HG02798 (cell line): Measurements from ENCODE around the gene M1AP.

Source experiments
- ATAC-seq: cut with Tn5 transposase; IDR thresholded peaks from one replicate; pipeline ENCODE4 v1.9.1; 2021; ENCODE audit warnings: mild to moderate bottlenecking; ENCODE audit not compliant: unreplicated experiment, poor library complexity

Gene M1AP

DNA sequence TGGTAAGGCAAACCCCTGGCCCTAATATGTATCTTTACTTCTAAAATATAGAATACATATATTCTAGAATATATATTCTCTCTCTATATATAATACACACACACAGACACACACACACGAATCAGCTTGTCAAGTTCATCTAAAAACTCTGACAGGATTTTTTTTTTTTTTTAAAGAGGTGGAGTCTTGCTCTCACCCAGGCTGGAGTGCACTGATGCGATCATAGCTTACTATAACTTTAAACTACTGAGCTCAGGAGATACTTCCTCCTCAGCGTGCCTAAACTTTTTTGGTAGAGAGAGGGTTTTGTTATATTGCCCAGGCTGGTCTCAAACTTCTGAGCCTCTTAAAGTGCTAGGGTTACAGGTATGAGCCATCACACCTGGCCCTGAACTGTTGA, 48.5 kb downstream of the M1AP start:
- ATAC-seq, result no peak

DNA sequence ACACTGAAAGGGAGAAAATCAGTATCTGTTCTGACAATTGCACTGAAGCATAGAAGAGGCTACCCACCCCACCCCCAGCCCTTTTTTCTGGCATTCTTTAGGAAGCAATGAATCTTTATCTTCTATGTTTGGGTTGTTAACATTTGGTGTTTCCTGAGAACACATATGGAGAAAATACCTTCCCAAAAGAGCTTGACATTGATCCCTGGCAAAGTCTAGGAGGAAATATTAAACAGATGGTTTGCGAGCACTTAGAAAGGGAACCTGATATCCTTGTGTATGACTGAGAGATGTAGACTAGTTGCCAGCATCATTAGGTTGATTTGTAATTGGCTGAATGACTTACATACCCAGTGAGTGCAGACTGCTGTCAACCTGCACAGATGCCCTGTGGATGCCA, 50.7 kb downstream of the M1AP start:
- ATAC-seq, result no peak

DNA sequence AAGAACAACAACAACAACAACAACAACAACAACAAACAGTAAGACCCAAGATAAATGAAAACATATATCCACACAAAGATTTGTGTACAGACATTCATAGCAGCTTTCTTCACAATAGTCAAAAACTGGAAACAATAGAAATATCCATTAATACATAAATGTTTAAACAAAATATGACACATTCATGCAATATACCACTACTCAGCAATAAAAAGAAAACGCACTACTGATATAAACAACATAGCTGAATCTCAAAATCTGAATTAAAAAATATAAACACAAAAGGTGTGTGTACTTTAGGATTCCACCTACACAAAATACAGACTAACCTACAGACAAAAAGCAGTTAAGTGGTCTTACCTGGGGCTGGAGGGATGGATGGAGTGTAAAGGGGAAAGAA, 51.5 kb downstream of the M1AP start:
- ATAC-seq, result no peak

DNA sequence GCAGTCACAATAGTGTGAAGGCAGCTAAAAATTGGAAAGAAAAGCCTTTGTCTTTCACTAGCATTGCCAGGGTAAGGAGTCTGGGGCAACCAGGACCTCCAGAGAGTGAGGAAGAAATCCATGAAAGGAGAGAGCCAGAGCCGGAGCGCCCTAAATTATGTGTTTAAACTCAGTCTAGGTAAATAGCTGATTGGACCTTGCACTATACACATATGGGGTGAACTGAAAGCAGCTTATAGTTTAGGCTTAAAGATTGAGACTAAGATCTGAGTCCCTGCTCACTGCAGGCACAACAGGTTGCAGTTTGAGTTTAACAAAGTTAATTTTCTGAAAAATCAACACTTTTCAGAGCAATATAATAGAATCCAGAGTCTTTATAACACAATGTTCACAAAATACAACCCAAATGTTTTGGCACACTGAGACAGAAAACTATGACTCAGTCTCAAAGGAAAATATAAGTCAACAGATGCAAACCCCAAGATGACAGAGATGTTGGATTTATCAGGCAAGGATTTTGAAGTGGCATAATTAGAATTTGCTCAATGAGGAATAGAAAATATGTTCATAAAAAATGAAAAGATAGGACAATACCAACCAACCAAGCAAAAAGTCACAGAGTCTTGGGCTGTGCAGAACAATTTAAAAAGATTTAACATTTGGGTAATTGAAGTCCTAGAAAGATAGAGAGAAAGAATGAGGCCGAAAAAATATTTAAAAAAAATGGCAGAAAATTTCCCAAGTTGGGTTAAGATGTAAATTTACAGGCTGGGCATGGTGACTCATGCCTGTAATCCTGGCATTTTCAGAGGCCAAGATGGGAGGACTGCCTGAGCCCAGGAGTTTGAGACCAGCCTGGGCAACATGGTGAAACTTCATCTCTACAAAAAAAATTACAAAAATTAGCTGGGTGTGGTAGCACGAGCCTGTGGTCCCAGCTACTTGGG, 54.0 kb downstream of the M1AP start:
- no peak for ATAC-seq

DNA sequence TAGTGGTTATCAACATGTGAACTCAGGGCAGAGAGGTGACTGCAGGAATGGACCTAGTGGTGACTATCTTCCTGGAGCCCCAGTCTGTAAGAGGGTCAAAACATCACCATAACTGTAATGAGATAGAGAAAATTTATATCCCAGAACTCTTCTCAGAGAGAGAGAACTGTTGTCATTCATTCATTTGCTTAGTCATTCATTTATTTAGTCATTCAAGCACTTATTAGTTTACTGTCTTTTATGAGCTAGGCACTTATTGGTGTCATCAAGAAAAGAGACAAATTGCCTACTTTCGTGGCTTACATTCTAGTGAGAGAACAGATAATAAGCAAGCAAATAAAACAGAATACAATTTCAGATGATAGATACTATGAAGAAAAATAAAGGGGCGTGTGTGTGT, 59.5 kb downstream of the M1AP start:
- ATAC-seq, result no peak

DNA sequence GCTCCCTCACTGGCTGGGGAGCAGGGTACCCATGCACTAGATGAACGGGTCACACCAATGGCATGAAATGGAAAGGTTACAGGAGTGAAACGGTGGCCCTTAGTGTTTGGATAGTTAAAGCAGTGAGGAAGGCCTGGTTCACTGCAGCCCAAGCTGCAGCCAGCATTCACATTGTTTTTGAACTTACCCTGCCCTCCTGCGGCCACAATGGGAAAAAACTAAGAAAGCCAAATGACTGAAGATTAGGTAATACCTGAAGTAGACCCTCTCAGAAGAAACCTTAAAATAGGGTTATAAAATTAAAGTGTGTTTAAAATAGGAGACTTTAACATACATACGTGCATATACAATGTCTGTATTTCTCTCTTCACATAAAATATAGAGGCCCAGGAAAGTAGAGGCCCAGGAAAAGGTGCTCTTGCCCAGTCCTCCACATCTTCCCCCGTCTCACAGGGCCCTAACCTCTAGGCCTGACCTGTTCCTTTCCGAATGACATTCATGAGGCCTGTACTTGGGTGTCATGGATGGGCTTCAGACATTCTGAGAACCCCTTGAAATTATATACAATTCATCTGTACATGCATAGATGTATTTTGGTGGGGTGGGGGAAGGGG, 60.4 kb downstream of the M1AP start:
- ATAC-seq, result peak; percentile 69

DNA sequence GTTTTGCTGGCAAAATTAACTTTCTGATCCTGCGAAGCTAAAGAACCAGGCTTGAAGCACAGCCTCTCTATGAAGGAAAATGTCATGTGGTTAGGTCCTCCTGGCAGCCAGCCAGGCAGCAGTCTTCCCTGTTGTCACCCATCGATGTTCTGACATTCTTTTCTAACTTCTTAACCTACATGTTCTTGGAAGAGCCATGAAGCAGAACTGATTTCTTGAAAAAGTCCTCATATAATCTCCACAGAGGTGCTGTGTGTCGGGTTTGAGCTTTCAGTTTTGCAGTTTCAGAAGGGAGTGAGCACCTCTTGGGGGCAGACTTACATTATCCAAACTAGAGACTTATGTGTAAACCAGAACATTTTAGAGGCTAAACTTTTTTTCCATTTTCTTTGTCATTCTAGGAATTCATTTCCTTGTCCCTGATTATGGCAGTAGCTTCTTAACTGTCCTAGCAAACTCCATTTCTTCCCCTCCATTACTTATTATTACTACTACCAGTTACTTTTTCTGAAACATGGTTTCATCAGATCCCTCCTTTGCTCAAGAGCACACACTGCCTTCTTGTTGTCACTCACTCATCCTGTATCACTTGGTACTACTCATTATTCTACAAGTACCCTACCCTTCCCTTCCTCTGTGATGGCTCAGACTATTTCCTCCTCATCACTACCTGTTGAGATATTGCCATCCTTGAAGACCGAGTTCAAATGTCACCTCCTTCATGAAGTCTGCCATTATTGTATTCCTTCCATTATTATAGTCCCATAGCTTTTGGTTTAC, 62.5 kb downstream of the M1AP start:
- ATAC-seq, result peak; percentile 42

DNA sequence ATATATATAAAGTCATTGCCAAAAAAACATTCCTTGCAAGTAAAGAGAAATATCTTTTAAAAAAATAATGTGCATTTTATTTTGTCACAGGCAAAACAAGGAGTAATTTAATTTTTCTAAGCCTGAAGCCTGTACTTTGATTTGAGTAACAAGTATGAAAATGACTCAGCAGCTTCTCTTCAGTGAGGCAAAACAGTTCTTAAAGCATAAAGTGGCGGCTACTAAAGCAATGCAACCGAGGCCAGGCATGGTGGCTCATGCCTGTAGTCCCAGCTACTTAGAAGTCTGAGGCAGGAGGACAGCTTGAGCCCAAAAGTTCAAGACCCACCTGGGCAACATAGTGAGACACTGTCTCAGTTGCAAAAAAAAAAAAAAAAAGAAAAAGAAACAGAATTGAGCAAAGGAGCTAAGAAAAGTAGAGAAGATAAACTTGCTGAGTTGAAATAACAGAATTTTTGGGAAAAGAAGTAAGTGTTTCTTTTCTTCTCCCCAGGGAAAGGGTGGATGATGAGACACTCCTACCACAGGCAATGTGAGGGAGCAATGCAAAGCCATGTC, 64.0 kb downstream of the M1AP start:
- ATAC-seq, result peak; percentile 51

DNA sequence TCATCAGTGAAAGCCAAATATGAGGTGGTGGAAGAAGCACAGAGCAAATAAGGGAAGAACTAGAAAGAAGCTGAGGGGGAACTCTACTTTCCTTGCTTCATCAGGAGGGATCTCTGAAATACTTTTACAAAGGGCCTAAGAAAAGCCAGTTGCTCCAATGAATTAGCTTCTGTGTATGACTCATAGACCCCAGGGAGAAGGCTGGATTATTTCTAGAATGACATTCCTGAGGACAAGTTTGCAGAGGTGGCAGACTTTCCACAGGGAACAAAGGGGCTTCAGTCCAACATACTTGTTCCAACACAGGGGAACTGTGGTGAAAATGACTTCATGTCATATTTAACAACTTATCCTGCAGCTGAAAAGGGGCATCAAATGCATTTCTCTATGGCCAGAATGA, 64.6 kb downstream of the M1AP start:
- no peak for ATAC-seq

DNA sequence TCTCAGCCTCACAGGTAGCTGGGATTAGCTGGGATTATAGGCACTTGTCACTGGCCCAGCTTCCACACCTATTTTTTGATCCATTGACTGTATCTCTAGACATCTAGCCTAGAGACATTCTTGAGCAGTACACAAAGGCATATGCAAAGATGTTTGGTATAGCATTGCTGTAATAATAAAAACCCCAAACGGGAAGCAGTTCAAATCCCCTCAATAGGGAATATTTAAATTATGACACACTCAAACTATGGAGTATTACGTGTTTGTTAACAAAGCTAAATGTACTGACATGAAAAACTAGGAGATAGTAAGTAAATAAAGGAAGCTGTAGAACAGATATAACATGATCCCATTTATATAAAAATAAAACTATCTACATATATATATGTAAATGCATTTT, 65.9 kb downstream of the M1AP start:
- ATAC-seq, result no peak

DNA sequence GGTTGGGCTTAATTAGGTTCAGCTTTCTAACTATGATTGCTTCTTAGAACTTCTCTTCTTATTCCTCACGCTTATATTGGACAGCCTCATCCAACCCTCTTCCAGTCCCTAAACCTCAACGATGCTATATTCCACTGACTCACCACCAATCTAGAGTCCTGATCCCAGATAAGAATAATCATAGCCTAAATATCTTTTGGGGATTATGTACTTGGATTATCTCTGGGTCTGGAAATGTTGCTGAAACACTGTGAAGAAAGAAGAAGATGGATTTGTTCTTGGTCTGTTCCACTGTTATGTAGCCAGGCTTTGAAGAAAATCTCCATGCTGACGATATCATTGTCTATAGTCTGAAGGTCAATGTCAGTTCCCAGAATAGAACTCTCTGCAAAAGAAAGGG, 66.7 kb downstream of the M1AP start:
- ATAC-seq, result no peak

DNA sequence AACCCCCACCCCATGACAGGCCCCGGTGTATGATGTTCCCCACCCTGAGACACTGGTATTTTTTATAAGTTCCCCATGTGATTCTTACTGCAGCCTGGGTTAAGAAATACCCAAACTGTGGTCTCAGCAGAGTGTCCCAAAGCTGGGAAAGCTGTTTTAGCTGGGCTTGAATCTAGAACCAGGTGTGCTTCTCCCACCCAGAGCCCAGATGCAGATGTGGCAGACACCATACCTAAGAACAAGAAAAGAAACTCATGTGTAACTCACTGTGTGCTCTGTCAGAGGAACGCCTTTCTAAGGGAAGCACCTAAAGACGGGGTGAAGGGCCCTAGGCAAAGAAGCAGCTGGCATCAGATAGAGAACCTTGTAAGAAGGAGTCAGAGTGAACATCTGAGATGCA, 69.7 kb downstream of the M1AP start:
- peak; percentile 57 for ATAC-seq

DNA sequence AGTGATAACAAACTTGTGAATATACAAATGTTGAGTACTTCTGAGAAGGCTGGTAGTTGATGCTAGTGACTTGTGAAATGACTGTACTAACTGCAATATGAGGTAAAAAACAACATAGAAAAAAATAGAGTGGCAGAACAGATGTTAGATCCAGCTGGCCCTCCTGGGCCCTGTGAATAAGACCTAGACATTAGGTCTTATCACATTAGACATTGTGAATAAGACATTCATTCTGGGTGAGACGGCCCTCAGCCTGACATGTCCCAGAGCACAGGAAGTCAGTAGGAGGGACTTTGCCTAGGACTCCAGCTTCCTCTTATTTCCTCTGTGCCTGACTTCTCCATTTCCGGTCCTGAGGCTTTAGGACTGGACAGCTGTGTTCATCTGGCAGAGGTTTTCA, 70.7 kb downstream of the M1AP start:
- peak; percentile 40 for ATAC-seq

DNA sequence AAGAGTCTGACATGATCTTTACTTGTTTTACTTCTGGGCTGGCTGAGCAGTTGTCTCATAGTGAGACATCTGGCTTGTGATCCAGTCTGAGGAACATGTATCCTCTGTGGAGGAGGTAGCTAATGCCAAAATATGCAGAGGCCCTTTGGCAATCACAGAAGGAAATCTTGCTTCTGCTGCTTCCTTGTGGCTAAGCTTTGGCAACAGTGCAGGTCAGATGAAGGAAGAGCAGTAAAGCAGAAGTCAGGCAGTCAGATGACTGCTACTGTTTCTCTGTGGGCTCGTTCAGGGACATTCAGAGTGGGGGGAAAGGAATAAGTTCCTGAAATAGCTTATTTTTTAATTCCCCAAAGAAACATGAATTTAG, 71.3 kb downstream of the M1AP start:
- ATAC-seq, result no peak

DNA sequence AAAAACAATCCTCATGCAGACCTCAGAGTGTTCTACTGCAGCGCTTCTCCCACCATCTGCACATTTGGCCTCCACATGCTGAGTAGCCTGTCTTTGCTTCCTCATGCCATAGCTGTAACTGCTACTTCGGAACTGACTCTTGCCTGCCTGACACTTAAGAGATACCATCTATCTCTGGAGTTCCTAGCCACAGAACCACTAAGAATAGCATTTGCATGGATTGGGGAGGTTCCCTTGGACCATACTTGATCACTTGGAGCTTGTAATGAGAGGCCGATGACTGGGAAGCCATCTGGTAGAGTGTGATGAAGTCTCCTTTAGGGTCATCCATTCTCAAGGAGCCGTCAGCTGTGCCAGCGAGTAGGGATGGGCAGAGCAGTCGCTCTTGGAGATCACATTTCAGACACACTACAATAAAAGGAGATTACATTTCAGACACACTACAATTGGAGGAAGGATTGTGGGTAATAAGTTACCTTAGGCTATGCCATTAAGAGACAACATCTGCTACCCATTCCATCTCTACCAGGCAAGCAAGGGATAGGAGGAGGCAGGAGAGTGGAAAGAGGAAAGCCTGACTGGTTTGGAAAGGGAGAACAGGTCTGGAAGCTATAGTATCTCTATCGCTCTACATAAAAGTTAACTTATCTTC, 71.8 kb downstream of the M1AP start:
- no peak for ATAC-seq

DNA sequence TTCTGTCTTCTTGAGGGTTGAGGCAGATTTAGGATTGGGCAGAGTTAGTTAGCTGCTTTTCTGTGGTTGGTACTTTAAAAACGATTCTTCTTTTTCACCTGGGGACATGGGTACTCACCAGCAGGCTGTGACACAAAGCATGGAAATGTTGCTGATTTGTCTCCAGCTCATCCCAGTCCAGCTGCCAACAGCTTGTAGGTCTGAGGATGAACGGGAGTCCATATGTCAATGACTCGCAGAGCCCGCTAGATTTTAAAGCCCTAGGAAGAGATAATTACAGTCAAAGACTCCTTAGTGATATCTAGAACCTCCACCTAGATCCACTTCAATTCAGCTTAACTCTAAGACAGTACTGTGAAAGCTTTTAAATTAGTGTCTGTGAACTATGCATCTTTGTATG, 72.8 kb downstream of the M1AP start:
- ATAC-seq, result no peak

DNA sequence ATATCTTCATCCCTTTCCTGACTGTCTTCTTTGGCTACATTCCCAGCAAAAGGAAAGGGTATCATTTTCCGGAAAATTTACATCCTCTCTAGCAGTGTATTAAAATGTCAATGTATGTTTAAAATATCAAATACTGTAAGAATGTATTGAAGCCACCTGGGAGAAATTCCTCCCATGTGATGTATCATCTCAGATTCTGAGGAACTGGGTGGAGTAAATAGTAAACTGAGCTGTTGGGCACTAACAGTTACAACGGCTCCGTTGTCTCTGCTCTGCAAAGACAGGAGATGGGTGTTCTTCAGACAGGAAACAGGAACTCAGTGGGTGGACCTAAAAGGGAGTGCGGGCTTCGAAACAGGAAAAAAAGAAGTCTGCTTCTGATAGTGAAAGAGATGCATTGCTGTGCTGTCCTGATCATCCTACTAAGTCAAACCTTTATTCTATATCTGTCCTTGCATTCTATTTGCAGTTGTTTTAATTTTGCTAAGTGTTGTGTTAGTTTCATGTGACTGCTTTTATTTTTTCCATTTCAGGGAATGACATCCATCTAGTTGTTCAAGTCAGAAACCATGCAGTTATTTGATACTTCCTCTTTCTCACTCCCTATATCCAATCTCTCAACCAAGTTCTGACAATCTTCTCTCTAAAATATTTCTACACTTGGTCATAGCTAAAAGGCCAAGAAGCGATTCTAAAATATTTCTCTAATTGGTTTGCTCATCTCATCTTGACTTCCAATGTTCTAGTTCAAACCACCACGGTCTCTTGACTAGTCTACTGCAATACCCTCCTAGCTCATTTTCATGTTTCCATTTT, 74.2 kb downstream of the M1AP start:
- ATAC-seq, result peak; percentile 43

DNA sequence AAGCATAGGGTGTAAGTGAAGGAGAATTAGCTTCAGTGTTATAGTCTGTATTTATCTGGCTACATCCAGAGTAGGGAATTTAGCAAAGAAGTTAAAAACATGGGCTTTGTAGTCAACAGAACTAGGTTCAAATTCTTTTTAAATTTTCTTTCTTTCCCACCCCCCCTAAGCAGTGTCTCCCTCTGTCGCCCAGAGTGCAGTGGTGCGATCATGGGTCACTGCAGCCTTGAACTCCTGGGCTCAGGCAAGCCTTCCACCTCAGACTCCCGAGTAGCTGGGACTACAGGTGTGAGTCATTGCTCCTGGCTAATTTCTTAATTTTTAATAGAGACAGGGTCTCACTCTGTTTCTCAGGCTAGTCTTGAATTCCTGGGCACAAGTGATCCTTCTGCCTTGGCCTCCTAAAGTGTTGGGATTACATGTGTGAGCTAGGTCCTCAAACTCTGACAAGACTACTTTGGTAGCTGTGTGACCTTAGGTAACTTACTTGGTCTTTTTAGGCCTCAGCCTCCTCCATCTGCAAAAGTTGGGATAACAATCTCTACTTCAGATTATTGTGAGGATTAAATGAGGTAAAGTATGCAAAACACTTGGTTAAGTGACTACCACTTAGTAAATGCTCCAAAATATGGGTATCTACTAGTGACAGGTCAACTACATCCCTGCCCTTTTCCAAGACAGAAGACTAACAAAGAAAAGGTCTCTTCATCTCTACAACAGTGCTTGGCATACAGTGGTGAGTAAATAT, 75.8 kb downstream of the M1AP start:
- no peak for ATAC-seq

DNA sequence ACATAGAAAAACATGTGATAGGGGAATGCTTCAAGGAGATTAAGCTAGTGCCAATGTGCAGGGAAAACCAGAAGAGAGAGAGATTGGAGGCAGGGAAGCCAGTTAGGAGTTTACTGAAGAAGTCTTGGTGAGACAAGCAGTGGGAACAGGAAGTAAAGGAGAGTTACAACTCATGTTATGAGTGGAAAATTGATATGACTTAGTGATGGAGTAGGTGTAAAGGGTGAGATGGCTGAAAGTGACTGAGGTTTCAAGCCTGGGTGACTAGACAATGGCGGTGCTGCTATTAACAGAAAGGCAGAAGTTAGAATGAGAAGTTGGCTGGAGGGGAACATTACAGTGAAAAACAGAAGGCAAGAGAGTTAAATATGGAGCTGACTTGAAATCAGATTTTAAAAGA, 77.1 kb downstream of the M1AP start:
- peak; percentile 78 for ATAC-seq
